ENCODE results near the gene HRH2.

Gene HRH2

DNA sequence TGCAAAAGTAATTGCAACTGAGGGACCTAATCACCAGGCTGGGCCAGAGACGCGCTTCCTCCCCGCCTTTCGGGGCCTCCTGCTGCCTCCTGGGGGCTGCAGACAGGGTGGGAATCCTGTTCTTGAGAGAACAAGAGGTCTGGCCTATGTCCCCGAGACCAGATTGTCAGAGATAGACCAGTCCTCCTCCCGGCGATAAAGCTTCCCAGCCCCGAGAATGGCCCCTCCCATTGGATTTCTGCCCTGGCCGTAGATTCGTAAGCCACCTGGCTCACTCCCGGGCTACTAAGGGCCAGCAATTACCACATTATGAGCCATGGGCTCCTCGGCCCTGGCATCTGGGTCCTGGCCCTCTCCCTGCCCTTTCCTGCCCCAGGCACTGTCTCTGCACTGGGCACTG lies 70.4 kb downstream of the HRH2 start:
- in situ Hi-C loops (cut with HindIII; ENCODE audit: low pct_ligation_motif_present, low pct_unique_long_range_greater_than_20kb, low sequenced_read_pairs): no loop called here
- DNase-seq: no peak

DNA sequence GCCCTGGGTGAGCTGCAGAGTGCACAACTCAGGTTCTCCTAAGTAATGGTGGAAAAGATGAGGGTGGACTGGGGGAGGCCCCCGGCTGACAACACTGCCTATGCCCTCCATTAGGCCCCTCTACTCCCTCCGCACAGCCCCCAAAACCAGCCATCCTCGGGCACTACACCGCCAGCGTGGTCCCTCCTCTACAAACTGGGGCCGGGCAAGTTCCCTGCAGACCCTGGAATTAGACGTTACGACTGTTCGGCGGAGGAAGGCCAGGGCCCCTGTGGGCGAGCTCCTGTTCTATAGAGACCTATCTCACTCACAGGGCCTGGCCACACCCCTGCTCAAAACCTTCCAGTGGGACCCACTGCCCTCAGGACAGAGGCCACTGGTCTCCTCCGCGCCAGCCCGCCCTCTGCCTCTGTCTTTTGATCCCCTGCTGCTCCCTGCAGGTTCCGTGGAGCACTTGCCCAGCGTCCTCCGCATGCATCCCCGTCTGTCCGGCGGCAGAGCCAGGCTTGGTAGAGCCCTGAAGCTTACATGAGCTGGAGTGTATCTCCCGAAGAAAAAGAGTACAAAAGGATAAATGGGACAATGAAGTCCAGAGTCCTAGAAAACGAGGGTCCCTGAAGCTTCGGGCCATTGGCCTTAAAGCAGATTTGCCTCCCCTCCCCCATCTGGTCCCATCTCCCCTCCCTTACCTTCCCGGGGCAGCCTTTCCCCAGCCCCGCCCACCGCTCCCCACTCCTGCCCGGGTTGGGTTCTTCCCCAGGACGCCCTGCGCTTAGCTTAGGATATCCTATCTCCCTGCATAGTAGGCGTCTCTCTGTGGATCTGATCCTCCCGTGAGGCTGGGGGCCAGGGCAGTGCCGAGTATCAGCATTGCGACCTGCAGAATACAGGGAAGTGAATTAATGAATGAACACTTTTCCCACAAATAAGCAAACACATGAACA lies 71.3 kb downstream of the HRH2 start:
- in situ Hi-C loops (cut with HindIII; ENCODE audit: low pct_ligation_motif_present, low pct_unique_long_range_greater_than_20kb, low sequenced_read_pairs): no loop called here
- DNase-seq: no peak

DNA sequence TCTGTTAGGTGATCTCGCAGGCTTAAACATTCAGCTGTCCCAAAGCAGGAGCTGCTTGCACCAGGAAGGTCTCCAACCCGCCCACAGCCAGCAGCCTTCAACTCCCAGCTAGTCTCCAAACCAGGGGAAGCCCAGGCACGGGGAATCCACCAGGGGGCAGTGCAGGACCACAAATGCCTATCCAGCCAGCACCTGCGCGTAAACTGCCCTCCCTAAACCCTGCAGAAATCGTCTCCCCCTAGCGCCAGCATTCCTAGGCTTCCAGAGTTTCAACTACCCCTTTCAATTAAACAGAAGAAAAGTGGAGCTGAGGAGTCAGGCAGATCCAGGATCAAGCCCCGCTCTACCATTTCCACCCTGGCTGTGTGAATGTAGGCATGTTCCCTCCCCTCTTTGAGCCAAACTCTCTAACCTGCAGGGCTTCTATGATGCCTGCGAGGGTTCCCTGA lies 72.0 kb downstream of the HRH2 start:
- in situ Hi-C loops (cut with HindIII; ENCODE audit: low pct_ligation_motif_present, low pct_unique_long_range_greater_than_20kb, low sequenced_read_pairs): no loop called here
- DNase-seq: peak; percentile 80

DNA sequence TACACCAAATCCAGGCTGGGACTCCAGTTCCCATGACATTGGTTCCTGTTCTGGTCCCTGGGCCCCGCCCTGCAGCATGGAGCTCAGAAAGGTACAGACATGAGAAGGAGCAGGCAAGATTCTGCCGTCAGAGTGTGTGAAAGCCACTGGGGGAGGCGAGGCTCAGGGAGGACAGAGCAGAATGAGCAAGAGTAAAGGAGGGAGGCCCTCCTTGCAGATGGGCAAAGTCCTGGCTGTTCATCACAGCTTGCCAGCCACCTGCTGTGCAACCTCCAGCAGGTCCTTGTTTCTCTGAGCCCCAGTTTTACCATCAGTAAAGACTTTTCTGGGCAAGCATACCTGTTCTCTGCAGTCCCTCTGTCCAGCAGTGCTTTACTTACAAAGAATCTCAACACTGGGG lies 73.3 kb downstream of the HRH2 start:
- DNase-seq: no peak
- in situ Hi-C loops (cut with HindIII; ENCODE audit: low pct_ligation_motif_present, low pct_unique_long_range_greater_than_20kb, low sequenced_read_pairs): no loop called here

DNA sequence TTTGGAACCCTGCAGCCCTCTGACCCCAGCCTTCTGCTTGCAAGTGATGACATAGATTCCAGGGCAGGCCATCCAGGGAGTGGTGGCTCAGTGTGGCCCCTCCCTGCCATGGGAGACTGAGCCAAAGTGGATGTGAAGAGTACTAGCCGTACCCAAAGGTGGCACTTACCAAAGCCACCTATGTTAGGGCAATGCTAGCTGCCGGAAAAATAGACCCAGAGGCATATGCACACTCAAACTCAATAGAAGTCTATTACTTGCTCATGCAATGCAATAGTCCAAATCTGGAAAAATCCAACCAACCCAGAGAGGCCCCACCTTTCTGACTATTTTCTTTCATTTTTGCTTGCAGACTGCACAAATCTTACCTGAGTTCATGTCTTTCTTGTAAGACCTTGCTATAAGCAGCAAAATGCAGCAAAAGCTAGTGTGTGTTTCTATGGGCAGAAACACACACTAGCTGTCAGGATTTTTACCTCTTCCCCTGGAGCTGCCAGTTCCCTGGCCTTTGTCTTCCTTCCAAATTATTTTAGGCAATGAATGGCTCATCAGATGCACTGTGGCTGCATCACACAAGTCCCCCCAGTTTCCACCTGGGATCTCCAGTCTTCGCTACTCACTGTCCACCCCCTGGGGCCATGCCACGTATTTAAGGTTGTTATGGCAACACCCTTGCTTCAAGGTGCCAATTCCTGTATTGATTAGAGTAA lies 74.0 kb downstream of the HRH2 start:
- in situ Hi-C loops (cut with HindIII; ENCODE audit: low pct_ligation_motif_present, low pct_unique_long_range_greater_than_20kb, low sequenced_read_pairs): no loop called here
- DNase-seq: no peak

DNA sequence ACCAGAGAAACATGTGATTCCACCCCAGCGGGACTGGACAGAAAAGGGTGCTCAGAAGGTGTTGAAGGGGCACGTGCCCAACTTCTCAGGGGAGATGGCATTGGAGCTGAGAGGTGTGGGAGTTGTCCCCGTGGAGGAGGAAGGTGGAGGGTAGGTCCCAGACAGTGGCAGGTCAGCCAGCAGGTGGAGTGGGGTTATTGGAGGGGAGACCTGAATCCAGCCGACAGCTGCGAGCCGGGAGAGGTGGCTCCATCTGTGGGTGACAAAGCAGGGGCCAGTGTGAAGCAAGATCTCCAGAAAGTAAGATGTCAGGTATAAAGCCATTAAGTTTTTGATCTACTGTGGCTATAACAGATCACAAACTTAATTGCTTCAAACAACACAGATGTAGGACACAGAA lies 75.1 kb downstream of the HRH2 start:
- in situ Hi-C loops (cut with HindIII; ENCODE audit: low pct_ligation_motif_present, low pct_unique_long_range_greater_than_20kb, low sequenced_read_pairs): no loop called here
- no peak for DNase-seq

DNA sequence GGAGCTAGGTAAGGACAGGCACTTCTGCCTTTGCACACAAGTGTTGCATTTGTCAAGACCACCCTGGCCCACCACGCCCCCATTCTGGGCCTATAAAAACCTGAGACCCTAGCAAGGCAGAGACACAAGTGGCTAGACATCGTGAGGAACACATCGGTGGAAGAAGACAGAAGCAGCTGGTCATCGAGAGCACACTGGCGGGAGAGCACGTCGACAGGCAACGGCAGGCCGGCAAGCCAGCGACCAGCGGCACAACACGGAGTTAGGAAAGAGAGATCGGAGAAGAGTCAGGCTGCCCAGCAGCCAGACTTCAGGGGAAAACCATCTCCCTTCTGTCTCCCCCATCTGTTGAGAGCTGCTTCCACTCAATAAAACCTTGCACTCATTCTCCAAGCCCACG lies 76.1 kb downstream of the HRH2 start:
- DNase-seq: no peak
- in situ Hi-C loops (cut with HindIII; ENCODE audit: low pct_ligation_motif_present, low pct_unique_long_range_greater_than_20kb, low sequenced_read_pairs): no loop called here

DNA sequence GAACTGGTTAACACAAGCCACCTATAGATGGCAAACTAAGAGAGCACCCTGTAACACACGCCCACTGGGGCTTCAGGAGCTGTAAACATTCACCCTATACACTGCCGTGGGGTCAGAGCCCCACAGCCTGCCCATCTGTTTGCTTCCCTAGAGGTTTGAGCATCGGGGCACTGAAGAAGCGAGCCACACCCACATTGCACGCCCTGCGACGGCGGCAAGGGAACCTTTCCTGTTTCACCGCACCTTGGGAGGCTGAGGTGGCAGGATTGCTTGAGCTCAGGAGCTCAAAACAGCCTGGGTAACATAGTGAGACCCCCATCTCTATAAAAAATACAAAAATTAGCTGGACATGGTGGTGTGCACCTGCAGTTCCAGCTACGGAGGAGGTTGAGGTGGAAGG lies 76.6 kb downstream of the HRH2 start:
- in situ Hi-C loops (cut with HindIII; ENCODE audit: low pct_ligation_motif_present, low pct_unique_long_range_greater_than_20kb, low sequenced_read_pairs): no loop called here
- no peak for DNase-seq

DNA sequence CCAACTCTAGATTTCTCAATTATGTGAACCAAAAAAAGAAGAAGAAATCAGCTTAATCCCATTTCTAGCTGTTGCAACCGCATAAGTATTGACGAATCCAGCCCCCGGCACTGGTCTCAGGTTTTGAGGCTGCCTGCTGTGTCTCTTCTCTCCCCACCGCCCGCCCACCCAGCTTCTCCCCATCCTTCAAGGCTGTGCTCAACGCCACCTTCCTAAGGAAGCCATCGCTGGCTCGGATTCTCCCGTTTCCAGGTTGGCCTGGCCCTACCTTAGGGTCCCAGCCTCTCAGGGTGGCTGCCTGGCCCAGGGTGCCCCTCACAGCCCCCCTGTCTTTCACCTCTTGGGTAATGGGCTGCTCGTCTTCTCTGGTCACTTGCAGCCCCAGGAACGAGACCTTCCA lies 77.8 kb downstream of the HRH2 start:
- no peak for DNase-seq
- in situ Hi-C loops (cut with HindIII; ENCODE audit: low pct_ligation_motif_present, low pct_unique_long_range_greater_than_20kb, low sequenced_read_pairs): no loop called here

DNA sequence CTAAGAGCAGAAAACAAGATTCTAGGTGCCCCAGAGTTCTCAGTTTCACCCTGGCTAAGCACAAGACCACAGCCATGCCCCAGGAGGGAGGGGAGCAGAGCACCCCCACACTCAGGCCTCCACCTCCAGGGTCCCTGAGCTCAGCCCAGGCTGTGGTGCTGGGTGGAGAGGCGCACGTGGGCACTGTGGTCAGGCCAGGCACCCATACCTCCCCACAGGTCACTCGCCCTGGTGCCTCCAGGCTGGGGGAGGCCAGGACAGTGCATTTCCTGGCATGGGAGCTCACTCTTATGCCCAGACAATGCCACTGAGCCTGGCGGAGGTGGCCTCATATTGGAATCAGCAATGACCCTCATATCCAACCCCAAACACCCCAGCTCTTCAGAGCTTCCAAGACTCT lies 78.8 kb downstream of the HRH2 start:
- in situ Hi-C loops (cut with HindIII; ENCODE audit: low pct_ligation_motif_present, low pct_unique_long_range_greater_than_20kb, low sequenced_read_pairs): no loop called here
- no peak for DNase-seq

DNA sequence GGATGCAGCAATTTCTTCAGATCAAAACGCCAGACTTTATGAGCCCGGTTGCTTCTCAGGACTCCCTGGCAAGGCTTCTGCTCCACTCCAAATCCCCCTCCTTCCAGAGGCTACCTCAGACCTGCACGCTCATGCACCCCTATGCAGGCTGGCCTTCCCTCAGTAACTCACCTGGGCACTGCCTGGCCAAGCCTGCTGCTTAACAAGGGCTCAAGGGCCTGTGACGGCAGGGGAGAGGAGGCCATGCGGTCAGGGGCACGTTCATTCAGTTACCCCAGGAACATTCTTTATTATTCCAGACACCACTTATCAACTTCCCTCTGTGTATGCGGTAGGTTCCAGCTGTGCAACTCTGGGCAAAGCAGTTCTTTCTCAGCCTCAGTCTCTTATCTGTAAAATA lies 79.6 kb downstream of the HRH2 start:
- in situ Hi-C loops (cut with HindIII; ENCODE audit: low pct_ligation_motif_present, low pct_unique_long_range_greater_than_20kb, low sequenced_read_pairs): no loop called here
- DNase-seq: no peak

DNA sequence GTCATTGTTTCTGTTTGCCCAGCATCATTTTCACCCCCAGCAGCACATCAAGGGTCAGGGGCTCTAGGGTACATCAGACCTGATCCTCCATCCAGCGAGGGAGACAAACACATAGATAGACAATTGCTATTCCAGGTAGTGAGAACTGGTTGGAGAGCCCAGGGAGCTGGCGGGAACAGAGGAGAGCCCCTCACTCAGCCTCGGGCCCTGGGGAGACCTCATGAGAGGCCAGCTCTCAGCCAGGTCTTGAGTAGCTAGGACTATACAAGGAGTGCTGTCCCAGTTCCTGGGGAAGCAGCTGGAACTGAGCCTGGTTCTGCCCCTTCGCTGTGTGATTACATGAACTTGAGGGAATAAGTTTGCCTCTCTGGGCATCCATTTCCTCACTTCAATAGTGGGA lies 80.3 kb downstream of the HRH2 start:
- in situ Hi-C loops (cut with HindIII; ENCODE audit: low pct_ligation_motif_present, low pct_unique_long_range_greater_than_20kb, low sequenced_read_pairs): no loop called here

DNA sequence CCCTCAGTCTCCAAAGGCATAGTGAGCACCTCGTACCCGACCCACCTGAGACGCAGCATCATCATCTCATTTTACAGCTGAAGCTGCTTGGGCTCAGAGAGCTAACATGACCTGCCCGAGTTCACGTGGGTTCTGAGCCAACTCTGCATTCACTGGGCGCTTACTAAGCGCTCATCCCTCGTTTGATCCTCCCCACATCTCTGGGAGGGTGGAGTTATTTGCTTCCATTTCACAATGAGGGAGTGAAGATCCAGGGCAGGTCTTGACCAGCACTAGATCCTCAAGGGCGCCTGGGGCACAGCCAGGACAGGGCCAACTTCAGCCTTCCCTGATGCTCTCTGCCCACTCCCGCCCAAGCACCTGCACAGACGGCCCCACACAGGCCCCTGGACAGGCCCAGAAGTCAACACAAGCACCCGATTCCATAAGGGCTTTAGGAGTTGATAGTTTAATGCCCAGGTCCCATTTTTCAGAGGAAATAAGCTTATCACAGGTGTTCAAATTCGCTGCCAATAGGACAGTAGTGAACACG lies 80.8 kb downstream of the HRH2 start:
- in situ Hi-C loops (cut with HindIII; ENCODE audit: low pct_ligation_motif_present, low pct_unique_long_range_greater_than_20kb, low sequenced_read_pairs): no loop called here
- DNase-seq: no peak

More for the DNA sequence above, 80.3 kb downstream of the HRH2 start:
- no peak for DNase-seq

DNA sequence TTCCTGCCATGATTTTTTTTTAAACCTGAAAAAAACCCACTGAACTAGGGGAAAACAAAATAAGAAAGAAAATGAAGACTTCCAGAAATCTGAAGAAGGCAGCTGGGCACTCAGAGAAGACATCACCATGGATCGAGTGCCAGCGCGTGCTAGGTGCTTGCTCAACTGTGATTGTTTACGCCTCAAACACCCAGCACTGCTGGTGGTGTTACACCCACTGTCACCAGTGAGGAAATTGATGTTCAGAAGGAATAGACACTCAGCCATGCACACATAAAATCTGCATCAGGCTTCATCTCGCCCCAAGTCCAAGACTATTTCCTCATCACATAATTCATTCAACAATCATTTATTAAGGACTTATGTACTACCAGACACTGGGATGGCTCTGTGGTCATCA lies 82.1 kb downstream of the HRH2 start:
- in situ Hi-C loops (cut with HindIII; ENCODE audit: low pct_ligation_motif_present, low pct_unique_long_range_greater_than_20kb, low sequenced_read_pairs): no loop called here
- DNase-seq: no peak

DNA sequence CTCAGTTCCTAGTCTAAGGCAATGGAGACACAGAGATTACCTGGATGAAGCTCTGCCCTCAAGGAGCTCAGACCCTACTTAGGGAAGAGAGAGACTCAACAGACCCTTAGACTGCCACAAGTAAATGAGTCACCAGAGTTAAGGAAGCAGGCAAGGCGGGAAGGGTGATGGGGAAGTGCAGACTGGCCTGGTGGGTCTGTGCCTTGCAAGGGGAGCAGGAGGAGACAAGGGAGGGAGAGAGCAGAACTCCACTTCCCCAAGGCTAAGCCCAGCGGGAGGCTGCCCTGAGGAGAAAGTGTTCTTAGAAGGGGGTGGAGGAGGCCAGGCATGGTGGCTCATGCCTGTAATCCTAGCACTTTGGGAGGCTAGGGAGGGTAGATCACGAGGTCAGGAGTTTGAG lies 83.7 kb downstream of the HRH2 start:
- no peak for DNase-seq
- in situ Hi-C loops (cut with HindIII; ENCODE audit: low pct_ligation_motif_present, low pct_unique_long_range_greater_than_20kb, low sequenced_read_pairs): no loop called here

DNA sequence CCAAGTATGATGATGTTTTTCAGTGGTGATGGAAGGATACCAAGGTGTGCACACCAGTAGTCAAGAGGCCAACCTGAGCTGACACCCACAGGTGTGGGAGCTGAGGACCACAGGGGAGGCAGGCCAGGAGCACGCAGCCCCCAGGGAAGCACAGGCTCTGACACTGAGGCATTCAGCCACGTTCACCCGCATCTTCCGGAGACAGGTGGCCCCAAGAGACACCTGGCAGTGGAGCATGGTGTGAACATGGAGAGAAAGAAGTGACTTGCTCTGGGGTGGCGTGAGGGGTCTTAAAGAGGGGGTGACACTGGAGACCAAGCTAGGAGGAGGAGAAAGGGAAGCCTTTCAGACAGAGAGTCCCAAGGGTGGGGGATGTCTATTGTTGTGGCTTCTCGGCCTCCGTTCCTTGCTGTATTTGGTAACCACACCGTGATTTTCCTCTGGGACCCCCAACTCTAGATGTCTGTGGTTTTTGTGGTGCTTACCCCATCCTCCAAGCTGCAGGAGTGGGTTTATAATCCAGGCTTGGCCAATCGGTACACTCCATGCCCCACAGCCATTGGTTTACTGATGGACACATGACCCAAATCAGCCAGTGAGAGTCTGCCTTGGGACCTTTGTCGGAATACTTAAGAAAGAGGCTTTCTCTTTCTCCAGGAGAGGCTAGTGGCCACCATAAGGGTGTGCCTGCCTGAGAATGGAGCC lies 84.6 kb downstream of the HRH2 start:
- in situ Hi-C loops (cut with HindIII; ENCODE audit: low pct_ligation_motif_present, low pct_unique_long_range_greater_than_20kb, low sequenced_read_pairs): no loop called here
- no peak for DNase-seq

DNA sequence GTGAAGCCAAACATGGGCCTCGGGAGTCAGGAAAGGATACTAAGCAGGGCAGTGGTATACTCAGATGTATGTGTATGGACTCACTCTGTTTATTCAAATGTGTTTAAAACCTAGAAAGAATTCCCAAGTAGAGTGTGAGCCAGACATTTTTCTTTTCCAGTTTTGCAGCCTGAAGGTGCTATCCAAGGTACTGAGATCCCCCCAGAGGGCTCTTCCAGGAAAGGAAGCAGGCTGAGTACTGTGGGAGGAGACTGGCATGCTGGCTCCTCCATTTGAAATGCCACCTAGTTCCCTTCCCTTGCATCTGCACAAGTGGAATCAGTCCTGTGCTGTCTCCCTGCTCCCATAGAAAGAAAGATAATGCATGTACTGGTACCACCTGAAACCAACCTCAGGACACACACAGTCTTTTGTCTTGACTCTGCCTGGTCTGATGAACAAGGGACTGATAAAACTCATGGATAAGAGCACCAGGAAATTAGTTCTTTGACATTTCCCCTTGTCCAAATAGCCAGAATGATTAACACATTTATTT lies 85.9 kb downstream of the HRH2 start:
- in situ Hi-C loops (cut with HindIII; ENCODE audit: low pct_ligation_motif_present, low pct_unique_long_range_greater_than_20kb, low sequenced_read_pairs): no loop called here
- peak; percentile 39 for DNase-seq

DNA sequence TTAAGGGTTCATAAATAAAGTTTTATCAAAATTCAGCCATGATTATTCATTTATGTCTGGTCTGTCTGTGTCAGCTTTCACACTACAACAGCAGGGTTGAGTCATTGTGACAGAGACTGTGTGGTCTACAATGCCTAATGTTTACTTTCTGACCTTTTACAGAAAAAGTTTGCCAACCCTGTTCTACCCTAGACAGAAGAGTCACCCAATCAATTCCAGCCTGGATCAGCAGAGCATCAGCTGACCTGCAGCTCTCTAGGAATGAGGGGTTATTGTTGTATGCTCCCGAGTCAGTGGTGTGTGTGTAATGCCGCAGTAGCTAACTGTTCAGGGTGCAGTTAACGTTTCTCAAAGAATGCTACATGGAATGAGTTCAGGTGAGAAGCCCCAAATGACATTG lies 87.3 kb downstream of the HRH2 start:
- in situ Hi-C loops (cut with HindIII; ENCODE audit: low pct_ligation_motif_present, low pct_unique_long_range_greater_than_20kb, low sequenced_read_pairs): no loop called here
- no peak for DNase-seq

DNA sequence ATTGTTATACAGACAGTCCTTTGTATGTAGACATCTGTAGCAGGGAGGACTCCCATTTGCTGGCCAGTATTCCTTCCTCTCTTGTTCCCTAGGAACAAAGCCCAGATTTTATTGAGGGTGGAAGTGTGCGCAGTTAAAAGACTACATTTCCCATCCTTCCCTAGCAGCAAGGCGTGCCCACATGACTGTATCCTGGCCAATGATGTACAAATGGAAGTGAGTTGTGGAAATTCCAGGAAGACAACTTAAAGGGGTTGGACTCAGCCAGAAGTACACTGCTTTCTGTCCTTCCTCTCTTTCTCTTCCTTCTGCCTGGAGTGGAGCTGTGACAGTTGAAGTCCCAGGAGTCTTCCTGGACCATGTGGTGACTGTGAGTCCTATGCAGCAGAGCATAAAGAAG lies 89.0 kb downstream of the HRH2 start:
- peak; percentile 12 for DNase-seq
- in situ Hi-C loops (cut with HindIII; ENCODE audit: low pct_ligation_motif_present, low pct_unique_long_range_greater_than_20kb, low sequenced_read_pairs): no loop called here

Data from ACHN (cell line).